Sigmoid colon (tissue), 4 donors: ENCODE measurements around the gene LLGL2.

Source experiments
- CTCF ChIP-seq, 4 experiments: fragments of 450-650 bp in 3 of 4; fragments of 200-600 bp in 1 of 4; IDR thresholded peaks; one replicate each; pipeline ENCODE4 v1.5.1; 2016 to 2019; ENCODE audit warnings: antibody characterized with exemption in 4 of 4, mild to moderate bottlenecking in 3 of 4, moderate library complexity in 2 of 4
- EP300 ChIP-seq, 4 donors: sonication (generic); formaldehyde crosslinking; IDR thresholded peaks; one replicate each; pipeline ENCODE4 v1.6.1; 2017; ENCODE audit warnings: antibody characterized with exemption in 4 of 4
- POLR2A ChIP-seq, 2 donors: fragments of 450-650 bp; IDR thresholded peaks; one replicate each; pipeline ENCODE4 v1.6.1; 2016; ENCODE audit warnings: antibody characterized with exemption in 2 of 2, mild to moderate bottlenecking in 2 of 2, moderate library complexity in 2 of 2
- POLR2AphosphoS5 ChIP-seq, 4 donors: sonication (generic); formaldehyde crosslinking; IDR thresholded peaks; one replicate each; pipeline ENCODE4 v1.6.1; 2017; ENCODE audit warnings: antibody characterized with exemption in 4 of 4

DNA sequence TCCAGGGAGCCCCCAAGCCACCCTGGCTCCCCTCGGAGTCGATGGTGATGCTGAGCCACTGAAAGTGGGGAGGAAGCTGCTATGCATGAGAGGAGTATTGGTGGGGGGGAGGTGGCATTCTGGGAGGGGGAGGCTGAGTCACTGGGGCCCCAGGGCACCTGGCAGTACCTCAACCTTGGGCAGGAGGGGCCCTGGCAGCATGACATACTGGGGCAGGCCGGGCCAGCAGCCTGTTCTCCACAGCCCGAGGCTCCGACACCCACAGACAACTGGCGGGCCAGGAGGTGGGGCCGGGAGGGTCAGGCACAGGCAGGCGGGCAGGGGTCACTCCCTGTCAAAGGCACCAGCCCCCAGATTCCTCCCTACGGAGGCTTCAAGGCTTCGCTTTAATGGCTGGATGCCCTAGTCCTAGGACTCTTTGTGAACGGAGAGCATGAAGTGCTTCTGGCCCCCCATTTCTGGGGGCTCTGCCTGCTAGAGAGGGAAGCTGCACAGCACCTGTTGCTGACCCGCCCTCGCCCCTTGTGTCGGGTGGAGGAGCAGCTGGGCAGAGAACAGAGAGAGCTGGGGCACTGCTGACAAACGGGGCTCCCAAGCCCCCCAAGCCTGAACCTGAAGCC lies 11.1 kb upstream of the LLGL2 start:
- no peak for TF ChIP-seq POLR2A (IDR thresholded peaks at IDR 0.05)
- no peak for TF ChIP-seq CTCF (IDR thresholded peaks at IDR 0.05)
- TF ChIP-seq POLR2AphosphoS5 (IDR thresholded peaks at IDR 0.05) = no peak
- no peak for TF ChIP-seq EP300 (IDR thresholded peaks at IDR 0.05)
